GM21723 (cell line): ENCODE results near the gene ZDHHC11.
"Not testable (repeated sequence)": the region's sequence is repeated elsewhere in the genome, so short reads cannot be mapped to it uniquely, and the experiment has no call there.

ENCODE experiments used
- ATAC-seq: cut with Tn5 transposase; IDR thresholded peaks from one replicate; pipeline ENCODE4 v1.9.1; 2021; ENCODE audit warnings: mild to moderate bottlenecking, moderate library complexity; ENCODE audit not compliant: unreplicated experiment

ZDHHC11 gene

GRCh38 chr5:778967-779366 lies 71.8 kb downstream of the ZDHHC11 start:
- ATAC-seq: not testable (repeated sequence)

GRCh38 chr5:778421-778820 lies 72.4 kb downstream of the ZDHHC11 start:
- ATAC-seq: not testable (repeated sequence)

- no peak for ATAC-seq
Measured at GRCh38 chr5:777756-778161, 73.0 kb downstream of the ZDHHC11 start.

- no peak for ATAC-seq
Measured at GRCh38 chr5:776862-777711, 73.7 kb downstream of the ZDHHC11 start.

GRCh38 chr5:775961-776861 lies 74.6 kb downstream of the ZDHHC11 start:
- no peak for ATAC-seq

GRCh38 chr5:775595-775960 lies 75.2 kb downstream of the ZDHHC11 start:
- ATAC-seq: not testable (repeated sequence)

GRCh38 chr5:774854-775505 lies 75.8 kb downstream of the ZDHHC11 start:
- not testable (repeated sequence) for ATAC-seq

GRCh38 chr5:774304-774703 lies 76.5 kb downstream of the ZDHHC11 start:
- ATAC-seq: not testable (repeated sequence)

- no peak for ATAC-seq
Measured at GRCh38 chr5:773517-774264, 77.1 kb downstream of the ZDHHC11 start.

- not testable (repeated sequence) for ATAC-seq
Measured at GRCh38 chr5:772931-773330, 77.9 kb downstream of the ZDHHC11 start.

GRCh38 chr5:772547-772890 lies 78.3 kb downstream of the ZDHHC11 start:
- not testable (repeated sequence) for ATAC-seq

GRCh38 chr5:771841-772546 lies 78.8 kb downstream of the ZDHHC11 start:
- ATAC-seq: not testable (repeated sequence)

- ATAC-seq: not testable (repeated sequence)
Measured at GRCh38 chr5:771087-771781, 79.6 kb downstream of the ZDHHC11 start.

GRCh38 chr5:770585-770984 lies 80.2 kb downstream of the ZDHHC11 start:
- ATAC-seq: not testable (repeated sequence)

- not testable (repeated sequence) for ATAC-seq
Measured at GRCh38 chr5:769485-770145, 81.2 kb downstream of the ZDHHC11 start.

GRCh38 chr5:766666-767431 lies 83.9 kb downstream of the ZDHHC11 start:
- no peak for ATAC-seq

- ATAC-seq: no peak
Measured at GRCh38 chr5:765948-766631, 84.7 kb downstream of the ZDHHC11 start.
